Measurements from ENCODE around the gene PPIE.

Gene PPIE

DNA sequence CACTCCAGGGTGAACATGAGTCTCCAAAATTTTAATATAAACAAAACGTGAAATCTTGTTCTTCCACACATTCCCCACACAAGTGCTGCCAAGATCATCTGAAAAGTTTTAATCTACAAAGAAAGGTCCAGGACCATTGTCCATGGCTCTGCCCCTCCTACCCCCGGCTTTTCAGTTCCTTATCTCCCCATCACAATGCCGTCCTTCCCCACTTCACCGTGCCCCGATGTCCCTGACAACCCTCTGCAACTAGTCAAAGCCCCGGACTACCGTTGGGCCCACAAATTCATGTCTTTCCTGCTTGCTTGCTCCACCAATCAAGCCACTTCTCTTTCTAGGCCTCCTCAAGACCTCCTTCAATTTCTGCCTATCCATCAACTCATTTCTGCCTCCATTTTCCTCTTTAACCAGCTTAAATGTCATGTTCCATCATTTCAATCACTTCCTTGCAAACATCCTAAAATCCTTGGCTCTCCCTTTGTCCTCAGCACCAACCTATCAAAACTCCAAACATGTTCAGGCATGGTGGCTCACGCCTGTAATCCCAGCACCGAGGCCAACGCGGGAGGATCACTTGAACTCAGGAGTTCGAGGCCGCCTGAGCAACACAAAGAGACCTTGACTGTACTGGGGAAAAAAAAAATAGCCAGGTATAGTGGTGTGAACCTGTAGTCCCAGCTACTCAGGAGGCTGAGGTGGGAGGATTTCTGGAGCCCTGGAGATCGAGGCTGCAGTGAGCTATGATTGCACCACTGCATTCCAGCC lies 64.0 kb downstream of the PPIE start:
- no peak overlapping the region for H3K4me3 ChIP-seq
- no peak for DNase-seq
- intact Hi-C loops (cut with DNase I; ENCODE audit: low total_unique reads): no loop called here
- peaks cover 0 to 4% (median 0%) of the 10 kb centered on the region in 3 donors for H3K9me3 ChIP-seq
- H3K4me1 ChIP-seq: no peaks in the 10 kb centered on the region
- TF ChIP-seq, protein P1, sequence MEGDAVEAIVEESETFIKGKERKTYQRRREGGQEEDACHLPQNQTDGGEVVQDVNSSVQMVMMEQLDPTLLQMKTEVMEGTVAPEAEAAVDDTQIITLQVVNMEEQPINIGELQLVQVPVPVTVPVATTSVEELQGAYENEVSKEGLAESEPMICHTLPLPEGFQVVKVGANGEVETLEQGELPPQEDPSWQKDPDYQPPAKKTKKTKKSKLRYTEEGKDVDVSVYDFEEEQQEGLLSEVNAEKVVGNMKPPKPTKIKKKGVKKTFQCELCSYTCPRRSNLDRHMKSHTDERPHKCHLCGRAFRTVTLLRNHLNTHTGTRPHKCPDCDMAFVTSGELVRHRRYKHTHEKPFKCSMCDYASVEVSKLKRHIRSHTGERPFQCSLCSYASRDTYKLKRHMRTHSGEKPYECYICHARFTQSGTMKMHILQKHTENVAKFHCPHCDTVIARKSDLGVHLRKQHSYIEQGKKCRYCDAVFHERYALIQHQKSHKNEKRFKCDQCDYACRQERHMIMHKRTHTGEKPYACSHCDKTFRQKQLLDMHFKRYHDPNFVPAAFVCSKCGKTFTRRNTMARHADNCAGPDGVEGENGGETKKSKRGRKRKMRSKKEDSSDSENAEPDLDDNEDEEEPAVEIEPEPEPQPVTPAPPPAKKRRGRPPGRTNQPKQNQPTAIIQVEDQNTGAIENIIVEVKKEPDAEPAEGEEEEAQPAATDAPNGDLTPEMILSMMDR (IDR thresholded peaks at IDR 0.05): no peak
- H3K27me3 ChIP-seq: peaks cover 0 to 3% of the 10 kb centered on the region in 2 donors
- no peak overlapping the region for H3K27ac ChIP-seq
- H3K36me3 ChIP-seq: no peaks in the 10 kb centered on the region

GRCh38 chr1:39805385-39805784 lies 66.7 kb downstream of the PPIE start:
- Histone ChIP-seq H3K27ac (no peak overlapping the region), H3K27me3 (no peaks in the 10 kb centered on the region), H3K36me3 (no peaks in the 10 kb centered on the region), H3K9me3 (peaks cover 0 to 4% (median 0%) of the 10 kb centered on the region in 3 donors), H3K4me1 (no peaks in the 10 kb centered on the region), H3K4me3 (no peak overlapping the region)
- TF ChIP-seq, protein P1 (IDR thresholded peaks at IDR 0.05): no peak
- no peak for DNase-seq
- intact Hi-C loops (cut with DNase I; ENCODE audit: low total_unique reads): no loop called here

GRCh38 chr1:39808784-39809517 lies 70.3 kb downstream of the PPIE start:
- H3K9me3 ChIP-seq: peaks cover 0 to 4% (median 0%) of the 10 kb centered on the region in 3 donors
- intact Hi-C loops (cut with DNase I; ENCODE audit: low total_unique reads): no loop called here
- DNase-seq: no peak
- TF ChIP-seq, protein P1 (IDR thresholded peaks at IDR 0.05): no peak
- H3K27ac ChIP-seq: no peak overlapping the region
- no peaks in the 10 kb centered on the region for H3K36me3 ChIP-seq
- H3K4me3 ChIP-seq: no peak overlapping the region
- peaks cover 0 to 5% of the 10 kb centered on the region in 2 donors for H3K27me3 ChIP-seq
- H3K4me1 ChIP-seq: no peaks in the 10 kb centered on the region

- Histone ChIP-seq H3K36me3 (no peaks in the 10 kb centered on the region), H3K4me1 (no peaks in the 10 kb centered on the region), H3K9me3 (no peaks in the 10 kb centered on the region), H3K27ac (no peak overlapping the region), H3K4me3 (no peak overlapping the region), H3K27me3 (peaks cover 0 to 23% of the 10 kb centered on the region in 2 donors)
- intact Hi-C loops (cut with DNase I; ENCODE audit: low total_unique reads): no loop called here
- TF ChIP-seq, protein P1 (IDR thresholded peaks at IDR 0.05): no peak
- DNase-seq: no peak
These were observed 74.2 kb downstream of the PPIE start for GRCh38 chr1:39812913-39813312.

Measured in tibial artery (tissue), 4 donors.